NOMO-1 treated with DMSO at 0.1 percent for 48 hours (cell line): ENCODE data around the gene TNFRSF8.

Experiments
- DNase-seq: peaks from one replicate; lab custom pipeline; 2025; ENCODE audit not compliant: unreplicated experiment; lab: John Stamatoyannopoulos, UW

The TNFRSF8 gene

GRCh38 chr1:12185918-12186678, 123.0 kb downstream of the TNFRSF8 start:
- no peak for DNase-seq

GRCh38 chr1:12186679-12186985, 123.5 kb downstream of the TNFRSF8 start:
- DNase-seq: no peak

DNA sequence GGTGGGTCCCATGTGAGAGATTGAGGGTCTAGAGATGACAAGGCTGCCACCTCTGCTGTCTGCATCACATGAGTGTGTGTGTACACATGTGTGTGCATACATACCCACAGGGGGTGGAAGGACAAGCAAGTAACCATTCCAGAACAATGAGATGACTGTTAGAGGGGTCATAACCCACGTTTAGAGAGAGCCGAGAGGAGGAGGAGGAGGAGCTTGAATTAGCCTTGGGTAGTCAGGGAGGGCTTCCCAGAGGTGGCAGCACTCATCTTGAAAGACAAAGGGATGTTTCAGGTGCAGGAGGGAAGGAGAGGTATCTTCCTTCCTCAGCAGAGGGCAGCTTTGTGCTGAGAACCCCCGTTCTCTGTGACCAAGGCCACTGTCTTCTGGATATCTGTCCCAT, 125.0 kb downstream of the TNFRSF8 start:
- DNase-seq: no peak

DNA sequence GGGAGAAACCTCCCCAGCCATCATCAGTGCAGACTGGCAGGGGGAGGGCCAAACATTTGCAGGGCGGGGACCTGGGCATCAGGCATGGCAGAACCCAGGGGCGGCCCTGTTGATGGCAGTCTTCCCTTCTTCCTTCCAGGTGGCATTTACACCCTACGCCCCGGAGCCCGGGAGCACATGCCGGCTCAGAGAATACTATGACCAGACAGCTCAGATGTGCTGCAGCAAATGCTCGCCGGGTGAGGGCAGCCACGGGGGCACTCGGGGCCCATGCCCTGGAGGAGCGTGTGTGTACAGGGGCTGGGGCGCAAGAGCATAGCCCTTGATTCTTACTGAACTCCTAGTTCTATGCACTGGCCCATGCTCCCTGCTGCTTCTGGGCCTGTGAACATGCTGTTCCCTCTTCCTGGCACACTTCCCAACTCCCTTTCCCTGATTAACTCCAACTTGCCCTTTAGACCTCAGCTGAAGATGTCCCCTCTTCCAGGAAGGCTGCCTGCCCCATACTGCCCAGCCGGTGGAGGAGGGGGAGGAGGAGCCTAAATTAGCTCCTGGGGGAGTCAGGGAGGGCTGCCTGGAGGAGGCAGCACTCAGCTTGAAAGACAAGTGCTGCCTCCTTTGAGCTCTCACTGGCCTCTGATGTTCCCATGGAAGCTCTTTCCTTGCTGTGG, 125.7 kb downstream of the TNFRSF8 start:
- DNase-seq: no peak

DNA sequence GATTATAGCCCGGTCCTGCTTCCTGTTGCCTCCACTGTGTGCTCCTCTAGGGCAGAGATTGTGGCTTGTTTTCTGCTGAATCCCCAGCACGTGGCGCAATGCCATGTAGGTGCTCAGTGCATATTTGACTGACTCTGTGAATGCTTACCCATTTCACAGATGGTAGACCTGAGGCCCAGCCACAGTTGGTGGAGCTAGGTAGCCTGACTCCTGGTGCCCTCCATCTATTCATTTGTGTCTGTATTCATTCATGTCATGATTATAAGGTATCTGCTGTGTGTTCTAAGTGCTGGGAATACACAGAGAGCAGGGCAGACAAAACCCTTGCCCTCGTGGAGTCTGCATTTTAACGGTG, 126.2 kb downstream of the TNFRSF8 start:
- DNase-seq: no peak

DNA sequence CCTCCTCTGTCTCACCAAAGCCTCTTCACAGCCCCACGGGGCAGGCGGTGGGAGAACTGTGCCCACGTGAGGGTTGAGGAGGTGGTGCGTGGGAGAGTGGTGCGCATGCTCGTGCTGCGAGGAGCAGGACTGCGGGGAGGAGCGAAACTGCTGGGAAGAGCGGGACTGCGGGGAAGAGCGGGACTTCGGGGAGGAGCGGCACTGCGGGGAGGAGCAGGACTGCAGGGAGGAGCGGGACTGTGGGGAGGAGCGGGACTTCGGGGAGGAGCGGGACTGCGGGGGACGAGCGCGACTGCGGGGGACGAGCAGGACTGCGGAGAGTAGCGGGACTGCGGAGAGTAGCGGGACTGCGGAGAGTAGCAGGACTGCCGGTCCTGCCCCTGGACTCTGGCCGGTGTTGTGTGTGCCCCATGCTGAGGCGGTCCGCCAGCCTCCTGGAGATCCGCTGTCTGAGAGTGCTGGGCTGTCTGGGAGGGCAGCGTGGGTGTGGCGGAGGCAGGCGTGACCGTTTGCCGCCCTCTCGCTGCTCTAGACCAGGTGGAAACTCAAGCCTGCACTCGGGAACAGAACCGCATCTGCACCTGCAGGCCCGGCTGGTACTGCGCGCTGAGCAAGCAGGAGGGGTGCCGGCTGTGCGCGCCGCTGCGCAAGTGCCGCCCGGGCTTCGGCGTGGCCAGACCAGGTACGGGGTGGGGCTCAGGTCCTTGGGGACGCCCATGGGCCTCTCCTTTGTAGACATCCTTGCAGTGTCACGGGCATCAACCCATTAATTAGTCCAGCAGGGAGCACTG, 128.3 kb downstream of the TNFRSF8 start:
- no peak for DNase-seq
